Fibroblast of upper back skin (primary cell): ENCODE measurements around the gene MED1.

Experiments
- DNase-seq: peaks from one replicate; pipeline ENCODE4 v3.0.0-alpha.2; 2013

Gene MED1

DNA sequence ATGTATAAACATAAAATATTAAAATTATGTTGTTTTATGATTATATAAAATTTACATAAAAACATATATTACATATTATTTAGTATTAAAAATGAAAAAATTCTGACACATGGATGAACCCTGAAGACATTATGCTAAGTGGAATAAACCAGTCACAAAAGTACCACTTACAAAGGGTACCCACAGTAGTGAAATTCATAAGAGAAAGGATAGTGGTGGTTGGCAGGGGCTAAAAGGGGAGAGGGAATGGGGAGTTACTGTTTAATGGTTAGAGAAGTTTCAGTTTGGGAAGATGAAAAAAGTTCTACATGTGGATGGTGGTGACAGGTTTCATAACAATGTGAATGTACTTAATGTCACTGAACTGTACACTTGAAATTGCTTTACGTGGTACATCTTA is 91.1 kb downstream of the MED1 start:
- no peak for DNase-seq

DNA sequence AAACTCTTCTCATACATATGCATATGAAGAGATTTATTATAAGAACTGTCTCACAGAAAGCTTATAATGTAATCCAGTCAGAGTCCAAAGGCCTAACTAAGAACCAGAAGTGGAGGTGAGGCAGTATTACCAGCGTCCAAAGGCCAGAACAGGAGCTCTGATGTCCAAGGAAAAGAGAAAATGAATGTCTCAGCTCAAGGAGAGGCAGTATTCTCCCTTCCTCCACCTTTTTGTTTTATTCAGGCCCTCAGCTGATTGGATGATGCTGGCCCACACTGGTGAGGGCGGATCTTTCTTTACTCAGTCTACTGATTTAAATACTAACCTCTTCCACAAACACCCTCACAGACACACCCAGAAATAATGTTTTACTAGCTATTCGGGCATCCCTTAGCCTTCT is 93.1 kb downstream of the MED1 start:
- no peak for DNase-seq

DNA sequence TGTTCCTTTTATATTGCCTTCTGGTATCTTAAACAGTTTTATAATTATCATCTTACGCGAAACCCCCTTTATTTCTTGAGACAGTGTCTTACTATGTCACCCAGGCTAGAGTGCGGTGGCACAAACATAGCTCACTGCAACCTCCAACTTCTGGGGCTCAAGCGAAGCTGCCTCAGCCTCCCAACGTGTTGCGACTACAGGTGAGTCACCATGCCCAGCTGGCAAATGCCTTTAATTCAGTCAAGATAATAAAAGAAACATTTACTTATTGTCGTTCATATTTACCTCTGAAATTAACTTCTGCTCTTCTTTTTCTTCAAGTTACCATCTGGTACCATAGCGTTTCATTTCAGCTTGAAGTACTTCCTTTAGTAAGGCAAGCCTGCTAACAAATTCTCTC is 93.6 kb downstream of the MED1 start:
- no peak for DNase-seq
